H1 (cell line): ENCODE measurements around the gene PLXNA4. TPM values are rescaled to one million over a fixed set of nuclear protein-coding genes. Genes with fewer than 3 reads are reported as not detected.

Experiments
- CTCF ChIA-PET: fragments of 300-600 bp; sonication (Branson Sonifier 250); formaldehyde crosslinking; loops from one replicate; lab custom pipeline; 2021; ENCODE audit not compliant: partially characterized antibody; lab: Charles Lee
- POLR2A ChIA-PET: fragments of 300-600 bp; sonication (Branson Sonifier 250); formaldehyde crosslinking; loops from one replicate; lab custom pipeline; 2021; ENCODE audit warnings: inconsistent platforms; ENCODE audit not compliant: partially characterized antibody; lab: Charles Lee
- DNase-seq, 2 experiments: peaks; one replicate each; pipeline versions ENCODE4 v3.0.0 to v3.0.0-alpha.2; 2010 to 2022; ENCODE audit warnings: low spot score in 2 of 2, low read depth in 1 of 2, mixed read lengths in 1 of 2
- FAIRE-seq: peaks from 2 replicates; lab custom pipeline; 2011; peaks lifted over from hg19 to GRCh38; lab: Jason Lieb, UNC
- H2AFZ ChIP-seq: 2 replicates; pipeline ENCODE4 v1.8.1; 2012; ENCODE audit warnings: low read length, inconsistent platforms
- H2AK5ac ChIP-seq: 2 replicates; pipeline ENCODE4 v1.6.1; 2013; ENCODE audit warnings: low read depth, low read length
- H2BK120ac ChIP-seq: replicated peaks from 2 replicates; pipeline ENCODE3; 2013; ENCODE audit warnings: low read depth, low read length, inconsistent platforms
- H2BK12ac ChIP-seq: 2 replicates; pipeline ENCODE4 v1.6.1; 2013; ENCODE audit warnings: low read depth, low read length
- H2BK15ac ChIP-seq: 2 replicates; pipeline ENCODE4 v1.6.1; 2013; ENCODE audit warnings: low read length
- H2BK20ac ChIP-seq: 2 replicates; pipeline ENCODE4 v1.6.1; 2013; ENCODE audit warnings: low read length
- H2BK5ac ChIP-seq: 2 replicates; pipeline ENCODE4 v1.6.1; 2013; ENCODE audit warnings: low read depth, low read length
- H3K14ac ChIP-seq: 2 replicates; pipeline ENCODE4 v1.6.1; 2013; ENCODE audit warnings: inconsistent platforms; ENCODE audit not compliant: insufficient read length
- H3K18ac ChIP-seq: 2 replicates; pipeline ENCODE4 v1.6.1; 2013; ENCODE audit warnings: low read length; ENCODE audit errors: extremely low read depth
- H3K23ac ChIP-seq: 2 replicates; pipeline ENCODE4 v1.6.1; 2013; ENCODE audit warnings: inconsistent platforms; ENCODE audit not compliant: insufficient read length
- H3K23me2 ChIP-seq: 2 replicates; pipeline ENCODE4 v1.6.1; 2013; ENCODE audit warnings: low read depth, low read length
- H3K27ac ChIP-seq: 2 replicates; pipeline ENCODE4 v1.6.1; 2011; ENCODE audit warnings: low read depth, low read length, inconsistent platforms
- H3K27me3 ChIP-seq, 4 experiments: replicated peaks in 1 of 4; 1 replicate in 1 of 4; 2 replicates in 3 of 4; pipeline versions ENCODE4 v1.6.1 to v1.8.1; 2011 to 2013; ENCODE audit warnings: low read length in 3 of 4, mild to moderate bottlenecking in 3 of 4, inconsistent platforms in 2 of 4, mixed read lengths in 2 of 4, moderate library complexity in 1 of 4; ENCODE audit not compliant: control insufficient read depth in 3 of 4, insufficient read depth in 3 of 4; ENCODE audit errors: extremely low read depth in 1 of 4
- H3K36me3 ChIP-seq, 4 experiments: 2 replicates each; pipeline versions ENCODE4 v1.6.1 to v1.8.1; 2011 to 2013; ENCODE audit warnings: mild to moderate bottlenecking in 4 of 4, low read length in 3 of 4, moderate library complexity in 2 of 4, control low read depth in 1 of 4, inconsistent platforms in 1 of 4; ENCODE audit not compliant: insufficient read depth in 4 of 4, control insufficient read depth in 2 of 4
- H3K4ac ChIP-seq: replicated peaks from 2 replicates; pipeline ENCODE3; 2013; ENCODE audit warnings: low read length, low read depth, mixed read lengths, inconsistent platforms; ENCODE audit not compliant: insufficient read length
- H3K4me1 ChIP-seq, 4 experiments: replicated peaks in 1 of 4; 1 replicate in 1 of 4; 2 replicates in 3 of 4; pipeline versions ENCODE4 v1.6.1 to v1.8.1; 2011 to 2013; ENCODE audit warnings: low read length in 3 of 4, inconsistent platforms in 2 of 4, mixed read lengths in 1 of 4; ENCODE audit not compliant: insufficient read depth in 4 of 4, control insufficient read depth in 3 of 4
- H3K4me2 ChIP-seq, 2 experiments: 2 replicates each; pipeline versions ENCODE4 v1.6.1 to v1.8.1; 2011 to 2013; ENCODE audit warnings: low read depth in 2 of 2, low read length in 2 of 2, control low read depth in 1 of 2, inconsistent platforms in 1 of 2, mild to moderate bottlenecking in 1 of 2; ENCODE audit not compliant: insufficient read depth in 1 of 2
- H3K4me3 ChIP-seq, 4 experiments: fragments of 200-600, 300-600 bp in 1 of 4; sonication (generic), shearing (Covaris generic), sonication (Bioruptor Twin) in 1 of 4; 2 replicates each; pipeline versions ENCODE4 v1.5.1 to v1.8.1; 2011 to 2016; ENCODE audit warnings: low read length in 4 of 4, low read depth in 3 of 4, control low read depth in 2 of 4, inconsistent platforms in 2 of 4, mild to moderate bottlenecking in 2 of 4, mixed read lengths in 1 of 4, moderate library complexity in 1 of 4; ENCODE audit not compliant: insufficient read depth in 2 of 4; ENCODE audit errors: extremely low read depth in 1 of 4
- H3K56ac ChIP-seq: replicated peaks from 2 replicates; pipeline ENCODE3; 2013; ENCODE audit warnings: low read depth, mild to moderate bottlenecking, mixed read lengths, low read length, inconsistent platforms; ENCODE audit not compliant: insufficient read length
- H3K79me1 ChIP-seq: 2 replicates; pipeline ENCODE4 v1.6.1; 2013; ENCODE audit warnings: low read depth, low read length, control low read depth
- H3K79me2 ChIP-seq, 2 experiments: 2 replicates each; pipeline versions ENCODE4 v1.6.1 to v1.8.1; 2012 to 2013; ENCODE audit warnings: low read length in 2 of 2, mild to moderate bottlenecking in 2 of 2, inconsistent platforms in 1 of 2; ENCODE audit not compliant: insufficient read depth in 2 of 2, control insufficient read depth in 1 of 2
- H3K9ac ChIP-seq, 4 experiments: replicated peaks in 1 of 4; 1 replicate in 1 of 4; 2 replicates in 3 of 4; pipeline versions ENCODE4 v1.6.1 to v1.8.1; 2011 to 2013; ENCODE audit warnings: low read depth in 3 of 4, low read length in 3 of 4, control low read depth in 2 of 4, mild to moderate bottlenecking in 2 of 4, moderate library complexity in 2 of 4, inconsistent platforms in 1 of 4; ENCODE audit errors: extremely low read depth in 1 of 4
- H3K9me3 ChIP-seq, 2 experiments: 2 replicates each; pipeline versions ENCODE4 v1.6.1 to v1.8.1; 2012 to 2013; ENCODE audit warnings: mild to moderate bottlenecking in 2 of 2, moderate library complexity in 2 of 2, control low read depth in 1 of 2, inconsistent platforms in 1 of 2, low read depth in 1 of 2, low read length in 1 of 2, mixed read lengths in 1 of 2; ENCODE audit not compliant: insufficient read depth in 2 of 2
- H4K20me1 ChIP-seq, 2 experiments: replicated peaks in 1 of 2; 2 replicates each; pipeline versions ENCODE3 to v1.8.1; 2011 to 2013; ENCODE audit warnings: inconsistent platforms in 2 of 2, low read length in 2 of 2, mild to moderate bottlenecking in 1 of 2; ENCODE audit not compliant: insufficient read depth in 2 of 2, control insufficient read depth in 1 of 2
- H4K5ac ChIP-seq: 2 replicates; pipeline ENCODE4 v1.6.1; 2013; ENCODE audit warnings: low read length, low read depth, mixed read lengths, inconsistent platforms; ENCODE audit not compliant: insufficient read length
- H4K8ac ChIP-seq: 2 replicates; pipeline ENCODE4 v1.8.0; 2013; ENCODE audit warnings: mild to moderate bottlenecking, moderate library complexity, low read length, inconsistent platforms; ENCODE audit not compliant: insufficient read depth; ENCODE audit errors: extremely low read depth
- H4K91ac ChIP-seq: replicated peaks from 2 replicates; pipeline ENCODE3; 2013; ENCODE audit warnings: low read length, mixed read lengths, inconsistent platforms; ENCODE audit not compliant: insufficient read length
- BRCA1 ChIP-seq: IDR thresholded peaks from 2 replicates; pipeline ENCODE4 v1.6.1; 2012; ENCODE audit warnings: low read depth, low read length, improper control_type of control experiment
- KDM4A ChIP-seq: IDR thresholded peaks from one replicate; pipeline ENCODE4 v1.7.1; 2012; ENCODE audit warnings: low read depth, mild to moderate bottlenecking, moderate library complexity, low read length, inconsistent platforms; ENCODE audit not compliant: severe bottlenecking
- KDM5A ChIP-seq: fragments of 200-600 bp; IDR thresholded peaks from 2 replicates; pipeline ENCODE4 v1.7.1; 2012; ENCODE audit warnings: mild to moderate bottlenecking, low read length, inconsistent platforms, mixed read lengths
- NRF1 ChIP-seq: IDR thresholded peaks from 2 replicates; pipeline ENCODE4 v1.6.1; 2011; ENCODE audit warnings: mild to moderate bottlenecking, low read depth, low read length, improper control_type of control experiment
- SAP30 ChIP-seq: fragments of 300-600 bp; sonication (generic); IDR thresholded peaks from 2 replicates; pipeline ENCODE4 v1.7.1; 2012; ENCODE audit warnings: low read length, moderate library complexity, mild to moderate bottlenecking, inconsistent platforms; ENCODE audit not compliant: insufficient read depth, insufficient replicate concordance
- WGBS, 2 experiments: shearing (Covaris generic) in 1 of 2; methylation state at CpG; one replicate each; pipeline versions ENCODE4 v1.1.6 to v1.1.7; 2013 to 2015; ENCODE audit warnings: low lambda C conversion rate in 2 of 2, mixed read lengths in 2 of 2, inconsistent platforms in 1 of 2, low coverage in 1 of 2, missing lambda C conversion rate in 1 of 2; ENCODE audit not compliant: insufficient replicate concordance in 2 of 2, insufficient coverage in 1 of 2, insufficient read length in 1 of 2; ENCODE audit errors: extremely low coverage in 1 of 2, missing lambda C conversion rate in 1 of 2; 5-methylcytosine and 5-hydroxymethylcytosine counted together
- polyA plus RNA-seq, 7 experiments: library from polyadenylated mRNA; depleted of rRNA in 3 of 7; stranded (reverse) in 5 of 7; unstranded in 2 of 7; fragments of >200 nt in 5 of 7; fragments of 200-250 nt in 2 of 7; gene quantifications; 1 replicate in 5 of 7; 2 replicates in 1 of 7; 4 replicates in 1 of 7; pipeline versions ENCODE4 v1.2.1 to v1.2.3, GENCODE V29; 2011 to 2013; ENCODE audit warnings: missing spikeins in 2 of 7, mixed read lengths in 2 of 7
- total RNA-seq: library from RNA; stranded (reverse); fragmentation: NEBNext Ultra II Directional; extraction: Animal tissue kit (Norgen Biotek cat#: 25700); gene quantifications from 2 replicates; pipeline ENCODE4 v1.2.1, GENCODE V29; 2021

The PLXNA4 gene
- total and polyA plus RNA-seq, 2 of the 8 experiments (the other 6 are each of a cell fraction or from before 2014, with no cell fraction given), result 0.76 to 0.79 TPM

GRCh38 chr7:132504071-132504470 is 72.2 kb downstream of the PLXNA4 start:
- no peak overlapping the region for H2BK20ac ChIP-seq
- DNase-seq (no peak), FAIRE-seq (no peak)
- no peak overlapping the region for H2AFZ ChIP-seq
- no peak overlapping the region for H3K27ac ChIP-seq
- H3K27me3 ChIP-seq, result no peaks in the 10 kb centered on the region
- H4K8ac ChIP-seq, result no peak overlapping the region
- no peak overlapping the region for H3K56ac ChIP-seq
- H3K9me3 ChIP-seq, result no peaks in the 10 kb centered on the region
- H4K91ac ChIP-seq, result no peak overlapping the region
- TF ChIP-seq BRCA1, result no peak
- TF ChIP-seq KDM5A, result no peak
- no peak for TF ChIP-seq SAP30
- no peak for TF ChIP-seq KDM4A
- no peak for TF ChIP-seq NRF1
- H2BK15ac ChIP-seq, result no peak overlapping the region
- WGBS, 2 experiments, result 95% methylated on average over 5 of the region's 5 CpGs; no CpG with 5 or more reads in 1 of the 2 experiments
- no peaks in the 10 kb centered on the region for H3K4me1 ChIP-seq
- H3K4me2 ChIP-seq, result no peak overlapping the region
- no peak overlapping the region for H3K14ac ChIP-seq
- H3K79me1 ChIP-seq, result no peaks in the 10 kb centered on the region
- H4K20me1 ChIP-seq, result no peaks in the 10 kb centered on the region
- no peak overlapping the region for H2BK5ac ChIP-seq
- H3K4me3 ChIP-seq, result no peak overlapping the region
- ChIA-PET CTCF (interaction anchor here (0.7 to 1.7 kb wide), 10 partner anchors 9 to 228 kb away, joined by 3 to 5 read pairs (median 4); no protein-coding TSS in a partner anchor), POLR2A (no interaction called here)
- no peak overlapping the region for H3K18ac ChIP-seq
- H2AK5ac ChIP-seq, result no peak overlapping the region
- H3K23me2 ChIP-seq, result no peaks in the 10 kb centered on the region
- H3K4ac ChIP-seq, result no peak overlapping the region
- no peak overlapping the region for H3K9ac ChIP-seq
- H3K79me2 ChIP-seq, result no peaks in the 10 kb centered on the region
- no peak overlapping the region for H3K23ac ChIP-seq
- no peak overlapping the region for H2BK12ac ChIP-seq
- no peak overlapping the region for H4K5ac ChIP-seq
- H2BK120ac ChIP-seq, result no peak overlapping the region
- H3K36me3 ChIP-seq, result no peaks in the 10 kb centered on the region
